Mucosa of rectum (tissue), 2 donors: Measurements from ENCODE around the gene CCDC14.
"Not testable (repeated sequence)": the region's sequence is repeated elsewhere in the genome, so short reads cannot be mapped to it uniquely, and the experiment has no call there.

Experiments used
- H3K27ac ChIP-seq, 2 donors: one replicate each; pipeline ENCODE4 v1.7.0; 2013; ENCODE audit warnings: inconsistent platforms in 2 of 2, low read depth in 2 of 2, low read length in 2 of 2
- H3K27me3 ChIP-seq, 2 donors: one replicate each; pipeline ENCODE4 v1.7.0; 2013; ENCODE audit warnings: low read length in 2 of 2; ENCODE audit not compliant: control insufficient read depth in 2 of 2, insufficient read depth in 2 of 2
- H3K36me3 ChIP-seq, 2 donors: one replicate each; pipeline ENCODE4 v1.7.0; 2013; ENCODE audit warnings: low read length in 2 of 2; ENCODE audit not compliant: control insufficient read depth in 2 of 2, insufficient read depth in 2 of 2
- H3K4me1 ChIP-seq, 2 donors: one replicate each; pipeline ENCODE4 v1.7.0; 2013; ENCODE audit warnings: low read length in 2 of 2, mild to moderate bottlenecking in 1 of 2; ENCODE audit not compliant: control insufficient read depth in 2 of 2, insufficient read depth in 2 of 2
- H3K4me3 ChIP-seq, 2 donors: one replicate each; pipeline ENCODE4 v1.7.0; 2013; ENCODE audit warnings: low read length in 2 of 2
- H3K9ac ChIP-seq, 2 donors: one replicate each; pipeline ENCODE4 v1.7.0; 2013; ENCODE audit warnings: low read length in 2 of 2, low read depth in 1 of 2, mild to moderate bottlenecking in 1 of 2
- H3K9me3 ChIP-seq, 2 donors: one replicate each; pipeline ENCODE4 v1.7.0; 2013; ENCODE audit warnings: low read length in 2 of 2; ENCODE audit not compliant: control insufficient read depth in 2 of 2
- donor health status: healthy.
- donor health status: Normal muscosa, but diverticular disease.

CCDC14 gene

GRCh38 chr3:123984957-123985356 lies 23.9 kb upstream of the CCDC14 start:
- Histone ChIP-seq H3K27me3 (peaks cover 0 to 2% of the 10 kb centered on the region in 2 donors), H3K27ac (peak overlapping the region in 1 of 2 donors; percentile 26), H3K4me3 (no peak overlapping the region), H3K9me3 (no peaks in the 10 kb centered on the region), H3K36me3 (no peaks in the 10 kb centered on the region), H3K4me1 (peaks cover 0 to 4% of the 10 kb centered on the region in 2 donors), H3K9ac (no peak overlapping the region)

- peaks cover 0 to 2% of the 10 kb centered on the region in 2 donors for H3K27me3 ChIP-seq
- H3K9ac ChIP-seq: no peak overlapping the region
- H3K4me3 ChIP-seq: no peak overlapping the region
- H3K36me3 ChIP-seq: no peaks in the 10 kb centered on the region
- peak overlapping the region in 1 of 2 donors; percentile 26 for H3K27ac ChIP-seq
- no peaks in the 10 kb centered on the region for H3K9me3 ChIP-seq
- peaks cover 0 to 8% of the 10 kb centered on the region in 2 donors for H3K4me1 ChIP-seq
Observed at GRCh38 chr3:123984350-123984749, 23.3 kb upstream of the CCDC14 start.

GRCh38 chr3:123981317-123981716 lies 20.3 kb upstream of the CCDC14 start:
- not testable (repeated sequence) for H3K36me3 ChIP-seq, H3K4me1 ChIP-seq, H3K9me3 ChIP-seq, H3K9ac ChIP-seq, H3K27ac ChIP-seq, H3K27me3 ChIP-seq, H3K4me3 ChIP-seq

- peak overlapping the region in 1 of 2 donors; percentile 17 for H3K4me3 ChIP-seq
- H3K9me3 ChIP-seq: no peaks in the 10 kb centered on the region
- peaks cover 0 to 8% of the 10 kb centered on the region in 2 donors for H3K4me1 ChIP-seq
- H3K27ac ChIP-seq: no peak overlapping the region
- peaks cover 0 to 2% of the 10 kb centered on the region in 2 donors for H3K27me3 ChIP-seq
- H3K9ac ChIP-seq: no peak overlapping the region
- H3K36me3 ChIP-seq: no peaks in the 10 kb centered on the region
Observed at GRCh38 chr3:123980539-123980938, 19.5 kb upstream of the CCDC14 start.

- H3K27ac ChIP-seq, H3K36me3 ChIP-seq, H3K9ac ChIP-seq, H3K4me1 ChIP-seq, H3K27me3 ChIP-seq, H3K9me3 ChIP-seq: not testable (repeated sequence)
- H3K4me3 ChIP-seq: peak overlapping the region; percentile 15 to 17
Observed at GRCh38 chr3:123979525-123980501, 18.8 kb upstream of the CCDC14 start.

- H3K4me1 ChIP-seq, H3K27ac ChIP-seq, H3K36me3 ChIP-seq, H3K9ac ChIP-seq, H3K9me3 ChIP-seq, H3K4me3 ChIP-seq, H3K27me3 ChIP-seq: not testable (repeated sequence)
Observed at GRCh38 chr3:123976904-123977303, 15.9 kb upstream of the CCDC14 start.

GRCh38 chr3:123976181-123976898 lies 15.3 kb upstream of the CCDC14 start:
- not testable (repeated sequence) for H3K9me3 ChIP-seq, H3K36me3 ChIP-seq, H3K27me3 ChIP-seq, H3K27ac ChIP-seq, H3K4me3 ChIP-seq, H3K4me1 ChIP-seq, H3K9ac ChIP-seq

GRCh38 chr3:123975030-123975429 lies 14.0 kb upstream of the CCDC14 start:
- H3K27me3 ChIP-seq, H3K27ac ChIP-seq, H3K4me1 ChIP-seq, H3K36me3 ChIP-seq, H3K4me3 ChIP-seq, H3K9ac ChIP-seq, H3K9me3 ChIP-seq: not testable (repeated sequence)

GRCh38 chr3:123971406-123971805 lies 10.4 kb upstream of the CCDC14 start:
- Histone ChIP-seq H3K4me1 (no peaks in the 10 kb centered on the region), H3K27me3 (no peaks in the 10 kb centered on the region), H3K9me3 (no peaks in the 10 kb centered on the region), H3K9ac (no peak overlapping the region), H3K27ac (no peak overlapping the region), H3K36me3 (no peaks in the 10 kb centered on the region), H3K4me3 (no peak overlapping the region)

GRCh38 chr3:123967260-123967659 lies 6.2 kb upstream of the CCDC14 start:
- H3K27me3 ChIP-seq, H3K4me3 ChIP-seq, H3K9ac ChIP-seq, H3K27ac ChIP-seq, H3K9me3 ChIP-seq, H3K36me3 ChIP-seq, H3K4me1 ChIP-seq: not testable (repeated sequence)
